Left cardiac atrium (tissue), 4 donors: ENCODE results near the gene NLRC3. TPM values are rescaled to one million over a fixed set of nuclear protein-coding genes. Genes with fewer than 3 reads are reported as not detected.

ENCODE experiments used
- ATAC-seq, 2 donors: fragments of 200-7000 bp; cut with Tn5 transposase; one replicate each; pipeline ENCODE4 v1.9.1; 2020; ENCODE audit warnings: mild to moderate bottlenecking in 2 of 2, moderate library complexity in 2 of 2
- DNase-seq: peaks from one replicate; pipeline ENCODE4 v3.0.0-alpha.2; 2020
- intact Hi-C, 2 donors: fragments of 100-400 bp; cut with DNase I; formaldehyde crosslinking; loops; one replicate each; pipeline versions ENCODE4 v1.14.1 to v1.15.1; 2022 to 2023
- total RNA-seq, 2 donors: library from RNA; stranded (reverse); fragmentation: NEBNext Ultra II Directional; extraction: Animal tissue kit (Norgen Biotek cat#: 25700); gene quantifications; one replicate each; pipeline ENCODE4 v1.2.1, GENCODE V29; 2021
- donor health status: DM: no; HTN: yes; CAD: no.
- donor health status: DM: no; HTN: yes; CAD: no; lungs with severe emphysema.
- donor health status: DM: yes; HTN: yes; CAD: no.
- donor health status: Dilated cardiomyopathy.

The NLRC3 gene
- total RNA-seq, 2 donors from 2014 or later: 0.81 to 1.0 TPM

DNA sequence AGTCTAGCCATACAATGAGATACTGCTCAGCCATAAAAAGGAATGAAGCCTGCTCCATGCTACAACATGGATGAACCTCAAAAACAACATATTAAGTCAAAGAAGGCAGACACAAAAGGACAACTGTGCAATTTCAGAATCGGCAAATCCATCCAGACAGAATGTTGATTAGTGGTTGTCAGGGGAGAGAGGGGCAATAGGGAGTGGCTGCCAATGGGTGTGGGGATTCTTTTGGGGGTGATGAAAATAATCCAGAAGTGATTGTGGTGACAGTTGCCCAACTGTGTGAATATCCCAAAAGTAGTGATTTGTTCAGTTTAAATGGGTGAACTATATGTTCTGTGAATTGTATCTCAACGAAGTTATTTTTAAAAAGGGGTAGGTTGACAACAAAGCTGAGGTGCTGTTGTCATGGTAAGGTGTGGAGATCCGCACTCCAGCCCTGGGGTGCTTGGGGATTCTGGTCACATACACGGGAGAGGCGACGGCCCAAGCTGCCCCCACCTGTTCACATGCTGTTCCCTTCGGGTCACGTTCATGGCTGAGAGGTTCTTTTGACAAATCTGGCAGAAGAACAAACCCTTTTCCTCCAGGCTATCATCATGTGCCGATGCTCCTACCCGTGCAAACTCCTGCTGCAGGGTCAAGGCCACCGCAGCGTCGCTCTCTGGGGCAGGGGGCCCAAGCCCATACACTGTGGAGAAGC, 24.6 kb upstream of the NLRC3 start:
- DNase-seq (no peak), ATAC-seq (no peak)
- intact Hi-C loops: loop anchor here in 1 of 2 donors (10.0 kb wide), 1 partner anchor 67 kb away; no protein-coding TSS in a partner anchor

- DNase-seq (no peak), ATAC-seq (no peak)
- intact Hi-C loops: loop anchor here in 1 of 2 donors (10.0 kb wide), 1 partner anchor 65 kb away; no protein-coding TSS in a partner anchor
Measured at GRCh38 chr16:3599922-3600321, 22.7 kb upstream of the NLRC3 start.

GRCh38 chr16:3599121-3599520, 21.9 kb upstream of the NLRC3 start:
- intact Hi-C loops: no loop called here
- ATAC-seq (no peak), DNase-seq (no peak)

- intact Hi-C loops: no loop called here
- ATAC-seq: no peak
- no peak for DNase-seq
Measured at GRCh38 chr16:3598236-3598635, 21.0 kb upstream of the NLRC3 start.

- DNase-seq (no peak), ATAC-seq (no peak)
- intact Hi-C loops: no loop called here
Measured at GRCh38 chr16:3597676-3598075, 20.5 kb upstream of the NLRC3 start.

GRCh38 chr16:3597226-3597625, 20.0 kb upstream of the NLRC3 start:
- intact Hi-C loops: no loop called here
- ATAC-seq: no peak
- DNase-seq: no peak

GRCh38 chr16:3596101-3596861, 19.1 kb upstream of the NLRC3 start:
- DNase-seq: no peak
- no peak for ATAC-seq
- intact Hi-C loops: no loop called here

GRCh38 chr16:3595521-3596021, 18.4 kb upstream of the NLRC3 start:
- intact Hi-C loops: no loop called here
- DNase-seq (no peak), ATAC-seq (no peak)

GRCh38 chr16:3595110-3595486, 17.9 kb upstream of the NLRC3 start:
- no peak for ATAC-seq

DNA sequence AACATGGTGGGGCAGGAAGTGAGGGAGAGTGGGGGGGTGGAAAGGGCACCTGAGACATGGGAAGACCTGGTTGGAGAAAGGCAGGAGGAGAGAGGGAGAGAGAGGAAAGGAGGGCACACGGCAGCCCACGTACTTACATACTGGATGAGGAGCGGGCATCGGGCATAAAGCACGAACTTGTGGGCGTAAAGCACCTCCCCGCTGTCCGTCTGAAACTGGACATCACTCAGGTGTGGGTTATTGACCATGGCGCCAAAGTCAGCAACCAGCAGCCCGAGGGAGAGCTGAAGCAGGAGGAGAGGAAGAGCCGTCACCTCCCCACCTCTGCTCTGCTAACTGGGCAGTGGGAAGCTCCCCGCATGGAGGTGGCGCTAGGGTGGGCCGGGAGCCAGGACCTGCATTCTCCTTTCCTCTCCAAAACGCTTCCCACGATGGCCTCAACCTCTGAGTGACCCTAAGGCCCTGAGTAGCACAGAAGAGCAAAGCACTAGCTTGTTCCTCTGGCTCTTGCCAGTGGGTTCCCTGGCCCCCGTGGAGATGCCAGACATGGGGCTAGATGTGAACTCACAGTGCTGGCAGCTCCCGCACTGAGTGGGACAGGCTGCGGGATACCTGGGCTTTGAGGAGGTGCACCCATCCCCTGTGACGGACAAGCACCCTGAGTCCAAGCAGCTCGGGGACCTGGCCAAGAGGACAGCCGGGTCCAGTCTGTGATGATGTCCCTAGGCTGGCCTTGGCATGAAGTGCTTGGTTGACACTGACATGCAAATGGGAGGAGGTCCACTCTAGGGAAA, 17.3 kb upstream of the NLRC3 start:
- DNase-seq (no peak), ATAC-seq (no peak)
- intact Hi-C loops: no loop called here

More at GRCh38 chr16:3595110-3595486, 17.9 kb upstream of the NLRC3 start:
- intact Hi-C loops: no loop called here
- DNase-seq: no peak

GRCh38 chr16:3592559-3592958, 15.4 kb upstream of the NLRC3 start:
- DNase-seq: no peak
- ATAC-seq: peak in 1 of 2 donors; percentile 47
- intact Hi-C loops: no loop called here

DNA sequence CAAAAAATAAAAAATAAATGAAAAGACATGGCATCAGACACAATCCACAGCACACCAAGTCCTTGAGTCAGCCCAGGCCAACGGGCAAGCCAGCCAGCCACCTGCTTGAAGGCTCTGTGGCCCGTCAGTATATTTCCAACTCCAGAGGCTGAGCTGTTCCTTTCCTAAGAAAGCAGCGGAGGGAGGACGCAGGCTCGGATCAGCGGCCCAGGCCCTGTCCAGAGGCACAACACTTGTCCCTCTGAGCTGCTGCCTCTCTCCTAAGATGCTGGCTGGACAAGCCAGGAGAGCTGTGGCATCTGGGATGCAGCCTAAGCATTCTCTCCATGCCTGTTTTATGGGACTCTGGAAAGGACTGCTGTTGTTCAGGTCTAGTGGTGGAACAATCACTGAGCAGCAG, 14.8 kb upstream of the NLRC3 start:
- no peak for ATAC-seq

GRCh38 chr16:3591436-3591803, 14.2 kb upstream of the NLRC3 start:
- ATAC-seq: no peak
- DNase-seq: no peak
- intact Hi-C loops: no loop called here

More for the DNA sequence above, 14.8 kb upstream of the NLRC3 start:
- intact Hi-C loops: no loop called here
- DNase-seq: no peak

DNA sequence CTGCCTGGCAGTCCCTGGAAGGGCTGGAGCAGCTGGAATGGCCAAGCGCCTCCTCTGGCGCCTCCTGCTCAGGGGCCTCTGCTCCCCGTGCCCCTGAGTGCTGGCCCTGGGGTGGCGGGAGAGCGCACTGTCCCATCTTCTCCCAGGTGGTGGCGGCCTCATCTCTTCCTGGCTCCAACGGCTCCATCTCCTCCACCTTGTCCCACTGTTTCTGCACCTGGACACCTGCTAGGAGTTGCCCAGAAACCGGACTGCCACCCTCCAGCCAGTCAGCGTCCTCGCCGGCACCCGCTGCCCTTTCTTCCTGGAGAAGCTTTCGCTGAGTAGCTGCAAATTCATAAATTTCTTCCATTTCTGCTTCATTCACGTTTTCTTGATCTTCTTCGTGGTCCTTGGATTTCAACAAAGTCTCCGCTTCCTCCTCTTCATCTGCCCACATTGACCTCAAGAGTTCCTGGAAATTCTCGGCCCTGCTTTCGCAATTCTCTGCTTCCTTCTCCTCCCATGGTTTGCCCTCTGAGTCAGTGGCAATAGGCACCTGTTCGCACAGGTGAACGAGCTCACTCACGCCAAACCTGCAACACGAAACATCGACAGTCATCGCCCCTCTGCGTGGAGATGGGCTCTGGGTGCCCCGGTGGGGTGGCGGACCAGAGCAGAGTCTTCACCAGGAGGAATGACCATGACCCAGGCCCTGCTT, 13.7 kb upstream of the NLRC3 start:
- no peak for DNase-seq
- no peak for ATAC-seq
- intact Hi-C loops: no loop called here

GRCh38 chr16:3589991-3590701, 12.9 kb upstream of the NLRC3 start:
- ATAC-seq (no peak), DNase-seq (no peak)
- intact Hi-C loops: no loop called here

DNA sequence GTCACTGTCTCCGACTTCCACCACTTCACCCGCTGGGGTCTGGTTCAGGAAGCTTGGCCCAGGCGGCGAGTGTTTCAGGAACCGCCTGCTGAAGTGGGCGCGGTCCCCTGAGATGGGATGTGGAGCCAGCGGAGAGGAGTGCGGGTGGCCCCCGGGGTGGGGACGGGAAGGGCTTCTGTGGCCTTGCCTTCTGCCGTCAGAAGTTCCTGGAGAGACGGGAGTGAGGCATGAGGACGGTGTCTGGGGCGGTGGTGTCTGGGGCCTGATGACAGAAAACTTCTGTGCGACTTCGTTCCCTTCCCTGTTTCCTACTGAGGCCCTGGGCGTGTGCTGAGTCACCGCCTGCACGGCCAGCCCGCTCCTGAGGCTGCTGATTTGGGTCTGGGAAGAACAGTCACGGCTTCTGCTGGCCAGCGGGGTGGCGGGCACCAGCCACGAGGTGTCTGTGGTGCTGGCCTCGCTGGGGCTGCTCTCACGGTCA, 12.3 kb upstream of the NLRC3 start:
- intact Hi-C loops: no loop called here
- DNase-seq (no peak), ATAC-seq (peak; percentile 30 to 44)

DNA sequence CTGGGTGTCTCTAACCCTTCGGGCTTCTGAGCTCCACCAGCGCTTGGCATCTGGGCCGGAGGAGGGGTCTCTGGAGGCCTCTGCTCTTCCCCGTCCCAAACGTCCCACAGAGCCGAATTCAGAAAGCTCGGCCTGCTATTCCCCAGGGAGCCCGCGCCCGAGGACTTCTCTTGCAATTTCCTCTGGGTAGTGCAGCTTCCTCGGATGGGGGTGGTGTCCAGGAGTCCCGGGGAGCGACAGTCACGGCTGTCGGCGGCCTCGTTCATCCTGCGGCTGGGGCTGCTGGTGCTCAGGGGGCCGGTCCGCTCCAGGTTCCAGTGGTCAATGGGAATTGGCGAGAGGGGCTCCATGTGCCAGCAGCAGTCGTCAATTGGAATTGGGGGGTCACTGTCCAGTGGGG, 11.8 kb upstream of the NLRC3 start:
- ATAC-seq (no peak), DNase-seq (no peak)
- intact Hi-C loops: no loop called here

GRCh38 chr16:3587547-3588110, 10.4 kb upstream of the NLRC3 start:
- intact Hi-C loops: no loop called here
- DNase-seq: no peak
- no peak for ATAC-seq
